AG04450 (cell line): ENCODE results near the gene HPS1. TPM values are rescaled to one million over a fixed set of nuclear protein-coding genes. Genes with fewer than 3 reads are reported as not detected.

Source experiments
- CTCF ChIA-PET: fragments of 300-600, 350-600 bp; formaldehyde crosslinking; extraction: SDS; loops from one replicate; lab custom pipeline; 2022; ENCODE audit warnings: antibody characterized with exemption, inconsistent platforms; lab: Charles Lee
- POLR2A ChIA-PET: fragments of 350-600 bp; formaldehyde crosslinking; extraction: SDS; loops from one replicate; lab custom pipeline; 2021; ENCODE audit warnings: antibody characterized with exemption, inconsistent platforms; lab: Yijun Ruan, JAX
- DNase-seq: peaks from one replicate; pipeline ENCODE4 v3.0.0-alpha.2; 2011; ENCODE audit warnings: low read depth, low spot score
- H3K27ac ChIP-seq: one replicate; pipeline ENCODE4 v1.5.1; 2012; ENCODE audit warnings: low read depth, low read length, control low read depth
- H3K27me3 ChIP-seq: one replicate; pipeline ENCODE4 v1.6.0; 2012; ENCODE audit warnings: low read length; ENCODE audit not compliant: control insufficient read depth, insufficient read depth
- H3K4me3 ChIP-seq: 2 replicates; pipeline ENCODE4 v1.5.1; 2011; ENCODE audit warnings: mild to moderate bottlenecking, low read depth, low read length, control low read depth
- H3K9me3 ChIP-seq: 2 replicates; pipeline ENCODE4 v1.5.1; 2012; ENCODE audit warnings: low read length; ENCODE audit not compliant: control insufficient read depth, insufficient read depth
- CTCF ChIP-seq: IDR thresholded peaks from 2 replicates; pipeline ENCODE4 v1.5.1; 2011; ENCODE audit warnings: low read depth, low read length, control low read depth, inconsistent platforms
- polyA minus RNA-seq: library from RNA; depleted of rRNA, polyadenylated mRNA; stranded (reverse); fragments of >200 nt; gene quantifications from 2 replicates; pipeline ENCODE4 v1.2.3, GENCODE V29; 2011; rRNA and poly(A)+ RNA removed
- polyA plus RNA-seq: library from polyadenylated mRNA; depleted of rRNA; stranded (reverse); fragments of >200 nt; gene quantifications from 2 replicates; pipeline ENCODE4 v1.2.3, GENCODE V29; 2011; rRNA removed

Gene HPS1
- polyA plus RNA-seq: 56.7 and 66.2 TPM in 2 replicates
- 53.0 and 58.1 TPM in 2 replicates for polyA minus RNA-seq

GRCh38 chr10:98446661-98447221 lies at the start of gene HPS1:
HPS1 (minus strand) TSS chr10:98446935; CDS start chr10:98443240, 3,695 bp downstream.
- no peak for DNase-seq
- H3K4me3 ChIP-seq: peak within 1 kb of the TSS; percentile 84
- CTCF ChIA-PET: interaction anchor here (0.7 to 1.7 kb wide), 5 partner anchors 8 to 276 kb away, joined by 3 to 8 read pairs (median 5); no protein-coding TSS in a partner anchor
- TF ChIP-seq CTCF: no peak
- H3K27ac ChIP-seq: peak within 1 kb of the TSS; percentile 61
- H3K27me3 ChIP-seq: no peaks in the 10 kb centered on the region
- H3K9me3 ChIP-seq: no peaks in the 10 kb centered on the region; the same call in 1 of the 2 replicates
- POLR2A ChIA-PET: no interaction called here

GRCh38 chr10:98492763-98493162 lies 46.0 kb upstream of the HPS1 start:
- ChIA-PET POLR2A (no interaction called here), CTCF (interaction anchor here (1.6 kb wide), 1 partner anchor 25 kb away, joined by 5 read pairs; no protein-coding TSS in a partner anchor)
- Histone ChIP-seq H3K27ac (no peak overlapping the region), H3K4me3 (no peak overlapping the region), H3K27me3 (no peaks in the 10 kb centered on the region), H3K9me3 (no peaks in the 10 kb centered on the region)
- TF ChIP-seq CTCF: no peak
- DNase-seq: no peak

GRCh38 chr10:98489561-98490481 lies 43.1 kb upstream of the HPS1 start:
- no peak for TF ChIP-seq CTCF
- no peak overlapping the region for H3K27ac ChIP-seq
- H3K27me3 ChIP-seq: no peaks in the 10 kb centered on the region
- H3K4me3 ChIP-seq: no peak overlapping the region
- no peak for DNase-seq
- CTCF ChIA-PET: interaction anchor here (0.5 to 1.4 kb wide), 2 partner anchors 15 to 23 kb away, joined by 3 to 4 read pairs; no protein-coding TSS in a partner anchor
- POLR2A ChIA-PET: no interaction called here
- no peaks in the 10 kb centered on the region for H3K9me3 ChIP-seq

DNA sequence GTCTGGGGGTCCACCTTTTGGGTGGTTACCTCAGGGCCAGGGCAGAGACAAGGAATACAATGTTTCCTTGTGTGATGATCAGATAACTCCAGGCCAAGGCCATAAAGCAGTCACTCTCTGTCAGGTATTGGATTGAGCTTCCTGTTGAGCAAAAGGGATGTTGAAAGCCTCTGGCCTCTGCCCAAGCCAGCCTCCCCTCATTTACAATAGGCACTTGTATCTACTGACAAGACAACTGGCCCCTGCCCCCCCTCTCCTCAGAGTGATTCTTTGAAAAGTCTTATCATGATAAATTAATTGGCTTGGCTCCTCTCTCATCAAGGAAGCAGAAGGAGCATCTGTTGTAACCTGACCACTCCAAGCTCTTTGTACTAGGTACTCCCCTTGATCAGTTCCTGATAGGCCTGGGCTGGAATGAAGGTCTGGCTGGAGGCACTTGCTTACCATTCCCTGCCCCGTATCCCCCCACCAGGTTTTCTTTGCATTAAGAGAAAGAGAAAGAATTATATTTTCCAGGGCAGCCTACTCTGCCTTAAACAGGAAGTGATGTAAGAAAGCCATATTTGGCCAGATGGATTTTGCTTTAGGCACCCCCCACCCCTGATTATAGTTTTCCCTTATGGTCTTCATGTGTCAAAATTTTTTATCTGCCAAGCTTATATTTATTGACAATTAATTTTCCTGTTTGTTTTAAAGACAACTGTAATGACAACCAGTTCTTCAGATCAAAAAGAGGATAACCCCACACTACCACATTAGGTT lies 42.1 kb upstream of the HPS1 start:
- Histone ChIP-seq H3K9me3 (no peaks in the 10 kb centered on the region), H3K4me3 (no peak overlapping the region), H3K27me3 (no peaks in the 10 kb centered on the region), H3K27ac (no peak overlapping the region)
- CTCF ChIA-PET: interaction anchor here (1.4 kb wide), 1 partner anchor 22 kb away, joined by 4 read pairs; no protein-coding TSS in a partner anchor
- DNase-seq: no peak
- no peak for TF ChIP-seq CTCF
- POLR2A ChIA-PET: no interaction called here
